ENCODE data around the gene PPA2. TPM values are rescaled to one million over a fixed set of nuclear protein-coding genes. Genes with fewer than 3 reads are reported as not detected.
"Not testable (repeated sequence)": the region's sequence is repeated elsewhere in the genome, so short reads cannot be mapped to it uniquely, and the experiment has no call there.

PPA2 gene
- 10 to 100 TPM in 11 of 12 donors, not detected in 1; 44.1 to 71.5 (median 57.7) TPM for polyA plus RNA-seq (ENCODE audit: insufficient read length in 12 of 12)
- long read RNA-seq, donor 1, transcript PPA2-201 (12 exons, 1,684 nt): major isoform, 52 of 60 reads
- long read RNA-seq, donor 1, partial matches to known transcripts: 0 of 60 reads
- long read RNA-seq, donor 1, other reads (novel, unspliced or antisense): 0 of 60 reads
- long read RNA-seq, donor 2, transcript PPA2-201 (12 exons, 1,684 nt): major isoform, 20 of 31 reads
- long read RNA-seq, donor 2, partial matches to known transcripts: 0 of 31 reads
- long read RNA-seq, donor 2, other reads (novel, unspliced or antisense): 0 of 31 reads
- long read RNA-seq, donor 3, transcript PPA2-201 (12 exons, 1,684 nt): major isoform, 10 of 16 reads
- long read RNA-seq, donor 3, partial matches to known transcripts: 0 of 16 reads
- long read RNA-seq, donor 3, other reads (novel, unspliced or antisense): 0 of 16 reads
- long read RNA-seq, donor 4, transcript PPA2-201 (12 exons, 1,684 nt): major isoform, 8 of 12 reads
- long read RNA-seq, donor 4, partial matches to known transcripts: 0 of 12 reads
- long read RNA-seq, donor 4, other reads (novel, unspliced or antisense): 0 of 12 reads
- long read RNA-seq, donor 5, transcript PPA2-201 (12 exons, 1,684 nt): major isoform, 19 of 39 reads
- long read RNA-seq, donor 5, transcript PPA2-202 (11 exons, 1,414 nt): minor isoform, 7 of 39 reads
- long read RNA-seq, donor 5, partial matches to known transcripts: 8 of 39 reads
- long read RNA-seq, donor 5, other reads (novel, unspliced or antisense): 0 of 39 reads
- long read RNA-seq, donor 6, transcript PPA2-201 (12 exons, 1,684 nt): major isoform, 12 of 17 reads
- long read RNA-seq, donor 6, partial matches to known transcripts: 0 of 17 reads
- long read RNA-seq, donor 6, other reads (novel, unspliced or antisense): 0 of 17 reads
- long read RNA-seq, donor 7, transcript PPA2-201 (12 exons, 1,684 nt): major isoform, 8 of 17 reads
- long read RNA-seq, donor 7, partial matches to known transcripts: 0 of 17 reads
- long read RNA-seq, donor 7, other reads (novel, unspliced or antisense): 5 of 17 reads
- long read RNA-seq, donor 8, transcript PPA2-201 (12 exons, 1,684 nt): major isoform, 19 of 25 reads
- long read RNA-seq, donor 8, partial matches to known transcripts: 0 of 25 reads
- long read RNA-seq, donor 8, other reads (novel, unspliced or antisense): 0 of 25 reads
- long read RNA-seq, donor 9, transcript PPA2-201 (12 exons, 1,684 nt): major isoform, 12 of 19 reads
- long read RNA-seq, donor 9, partial matches to known transcripts: 0 of 19 reads
- long read RNA-seq, donor 9, other reads (novel, unspliced or antisense): 0 of 19 reads
- long read RNA-seq, donor 10, transcript PPA2-201 (12 exons, 1,684 nt): major isoform, 16 of 21 reads
- long read RNA-seq, donor 10, partial matches to known transcripts: 0 of 21 reads
- long read RNA-seq, donor 10, other reads (novel, unspliced or antisense): 0 of 21 reads
- long read RNA-seq, donor 11, transcript PPA2-202 (11 exons, 1,414 nt): minor isoform, 5 of 26 reads
- long read RNA-seq, donor 11, transcript PPA2-201 (12 exons, 1,684 nt): major isoform, 16 of 26 reads
- long read RNA-seq, donor 11, partial matches to known transcripts: 0 of 26 reads
- long read RNA-seq, donor 11, other reads (novel, unspliced or antisense): 0 of 26 reads

DNA sequence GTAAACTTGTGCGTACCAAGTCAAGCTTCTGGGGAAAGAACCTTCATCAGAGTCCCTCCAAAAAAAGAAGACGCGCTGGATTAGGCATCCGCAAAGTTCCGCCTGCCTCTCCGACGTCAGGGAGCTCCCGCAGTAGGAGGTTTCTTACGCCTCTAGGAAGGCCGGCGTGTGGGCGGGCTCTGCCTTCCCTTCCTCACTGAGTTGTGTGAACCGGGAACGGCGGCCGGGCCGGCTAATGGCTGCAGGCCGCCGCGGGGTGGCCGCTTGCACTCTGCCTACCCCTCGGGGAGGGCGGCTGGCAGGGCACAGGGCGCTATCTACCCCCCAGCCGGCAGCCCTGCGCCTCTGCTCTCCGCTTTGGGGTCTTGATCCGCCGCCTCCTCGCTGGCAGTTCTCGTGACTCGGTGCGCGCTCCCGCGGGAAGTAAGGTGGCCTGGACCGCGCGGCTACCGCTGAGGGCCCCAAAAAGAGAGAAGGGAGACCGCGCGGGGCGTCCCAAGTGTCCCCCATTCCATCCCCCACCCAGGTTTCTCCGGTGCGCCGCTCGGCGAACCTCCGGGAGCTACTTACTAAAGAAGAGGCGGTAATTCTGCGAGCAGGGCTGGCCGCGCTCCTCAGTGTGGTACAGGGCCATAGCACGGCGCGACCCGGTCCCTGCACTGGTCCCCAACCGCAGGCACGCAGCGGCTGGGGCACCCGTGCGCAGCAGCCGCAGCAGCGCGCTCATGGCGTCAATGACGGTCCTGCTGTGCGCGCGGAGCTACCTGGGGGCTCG lies at the start of gene PPA2:
Gene PPA2 (minus strand): TSS at position 739 of the 775 bp plus-strand sequence. CDS start 12 bp downstream, at position 727.
- DNase-seq: peak; percentile 89

DNA sequence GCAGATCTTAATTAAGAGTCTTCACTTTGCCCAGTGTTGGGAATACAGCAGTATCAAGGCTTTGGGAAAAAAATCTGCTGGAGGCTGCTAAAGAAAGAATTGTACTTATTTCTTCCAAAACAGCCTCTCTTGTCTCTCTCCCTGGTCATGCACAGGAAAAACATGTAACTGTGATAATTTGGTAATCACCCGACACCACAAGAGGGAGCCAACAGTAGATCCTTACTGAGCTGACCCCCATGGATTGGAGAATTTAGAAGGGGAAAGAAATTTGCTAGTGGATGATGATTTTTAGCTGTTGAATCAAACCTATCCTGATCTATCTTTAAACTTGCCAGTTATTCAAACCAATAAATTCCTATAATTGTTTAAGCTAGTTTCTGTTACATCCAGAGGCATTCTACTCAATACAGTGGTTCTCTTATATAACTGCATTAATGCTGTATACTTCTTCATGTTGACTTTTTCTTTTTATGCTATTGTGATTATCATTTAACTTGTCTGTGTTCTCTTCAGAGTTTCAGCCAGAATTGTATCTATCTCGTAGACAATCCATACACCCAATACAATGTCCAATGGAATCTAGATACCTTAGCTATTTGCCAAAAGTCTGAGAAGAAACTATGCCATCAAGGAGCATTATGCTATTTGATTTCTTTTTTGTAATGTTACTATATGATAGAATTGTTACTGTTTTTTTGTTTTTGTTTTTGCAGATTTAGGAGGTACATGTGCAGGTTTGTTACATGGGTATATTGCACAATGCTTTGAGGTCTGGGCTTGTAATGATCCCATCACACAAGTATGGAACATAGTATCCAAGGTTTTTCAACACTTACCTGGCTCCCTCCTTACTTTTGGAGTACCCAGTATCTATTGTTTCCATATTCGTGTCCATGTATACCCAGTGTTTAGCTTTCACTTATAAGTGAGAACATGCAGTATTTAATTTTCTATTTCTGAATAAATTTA lies 47.2 kb upstream of the PPA2 start:
- peak; percentile 20 for DNase-seq

DNA sequence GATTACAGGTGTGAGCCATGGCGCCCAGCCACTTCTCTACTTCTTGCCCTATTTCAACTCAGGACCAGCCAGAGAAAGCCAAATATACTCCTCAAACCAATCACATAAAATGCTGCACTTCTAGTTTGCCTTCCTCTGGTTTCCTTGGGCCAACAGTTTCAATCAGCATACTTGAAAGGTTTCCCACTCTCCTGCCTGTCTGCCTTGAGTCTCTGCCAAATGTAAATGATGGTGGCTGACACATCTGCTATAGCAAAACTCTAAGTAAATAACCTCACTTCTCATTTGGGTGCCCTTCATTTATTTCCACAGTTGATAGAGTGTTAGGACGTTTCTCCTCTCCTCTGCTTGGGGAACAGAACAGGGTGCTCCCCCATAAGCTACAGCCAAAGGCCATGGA lies 36.4 kb upstream of the PPA2 start:
- DNase-seq: no peak

DNA sequence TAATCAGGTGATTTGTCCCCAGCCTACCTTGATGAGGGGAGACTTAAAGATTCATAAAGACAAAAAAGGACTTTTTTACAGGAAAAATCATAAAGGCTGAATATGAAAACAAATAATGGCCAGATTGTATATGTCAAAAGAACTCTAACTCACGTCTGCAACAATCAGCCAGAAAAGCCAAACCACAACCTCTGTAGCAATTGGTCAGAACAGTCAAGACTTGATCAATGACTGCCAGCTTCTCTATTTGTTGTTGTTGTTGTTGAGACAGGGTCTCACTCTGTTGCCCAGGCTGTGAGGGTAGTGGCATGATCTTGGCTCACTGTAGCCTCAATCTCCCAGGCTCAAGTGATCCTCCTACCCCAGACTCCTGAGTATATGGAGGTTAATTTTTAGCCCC lies 35.9 kb upstream of the PPA2 start:
- no peak for DNase-seq

DNA sequence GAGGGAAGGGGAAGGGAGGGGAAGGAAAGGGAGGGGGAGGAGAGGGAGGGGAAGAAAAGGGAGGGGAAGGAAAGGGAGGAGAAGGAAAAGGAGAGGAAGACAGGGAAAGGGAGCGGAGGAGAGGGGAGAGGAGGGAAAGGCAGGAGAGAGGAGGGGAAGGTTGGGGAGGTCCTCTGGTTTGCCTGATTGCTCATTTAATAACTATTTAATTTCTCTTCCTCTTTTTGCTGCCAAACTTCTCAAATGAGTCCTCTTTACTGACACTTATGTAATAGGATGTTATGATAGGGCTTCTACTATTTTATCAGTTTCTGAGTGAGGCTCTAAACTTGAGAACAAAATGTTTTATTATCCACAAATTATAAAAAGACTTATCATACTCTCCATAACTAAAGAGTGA lies 35.4 kb upstream of the PPA2 start:
- no peak for DNase-seq

DNA sequence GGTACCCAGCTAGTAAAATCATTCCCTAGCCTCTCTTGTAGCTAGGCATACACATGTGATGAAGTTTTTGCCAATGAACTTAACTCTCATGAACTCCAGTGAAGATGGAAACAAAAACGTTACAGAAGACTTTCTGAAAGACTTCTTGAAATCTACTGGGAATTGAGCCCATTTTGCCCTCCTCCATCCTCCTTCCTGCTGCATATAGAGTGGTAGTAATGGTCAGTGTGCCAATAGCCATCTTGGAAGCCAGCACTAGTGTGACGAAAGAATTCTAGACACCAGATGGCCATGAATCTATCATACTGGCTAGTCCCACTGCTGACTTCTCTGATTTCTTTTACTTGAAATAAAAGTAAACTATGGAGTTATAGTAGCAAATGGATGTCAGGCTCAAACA lies 30.9 kb upstream of the PPA2 start:
- DNase-seq: no peak

DNA sequence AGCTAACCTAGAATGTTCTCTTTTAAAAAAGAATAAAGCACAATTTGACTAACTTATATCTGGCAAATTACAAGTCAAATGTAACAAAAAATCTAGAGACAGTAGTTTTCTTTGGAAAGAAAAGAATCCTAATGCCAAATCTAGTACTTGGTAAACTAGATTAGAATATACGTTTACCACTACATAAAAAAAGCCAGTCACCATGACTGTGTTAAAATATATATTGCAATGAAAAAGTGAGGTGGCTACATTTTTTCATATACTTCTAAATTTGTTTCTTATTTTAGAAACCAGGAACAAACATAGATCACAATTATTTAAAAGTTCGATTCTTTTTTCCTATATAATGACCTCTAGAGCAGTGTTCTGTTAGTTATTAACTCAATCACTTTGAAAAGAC lies 29.6 kb upstream of the PPA2 start:
- DNase-seq: no peak

DNA sequence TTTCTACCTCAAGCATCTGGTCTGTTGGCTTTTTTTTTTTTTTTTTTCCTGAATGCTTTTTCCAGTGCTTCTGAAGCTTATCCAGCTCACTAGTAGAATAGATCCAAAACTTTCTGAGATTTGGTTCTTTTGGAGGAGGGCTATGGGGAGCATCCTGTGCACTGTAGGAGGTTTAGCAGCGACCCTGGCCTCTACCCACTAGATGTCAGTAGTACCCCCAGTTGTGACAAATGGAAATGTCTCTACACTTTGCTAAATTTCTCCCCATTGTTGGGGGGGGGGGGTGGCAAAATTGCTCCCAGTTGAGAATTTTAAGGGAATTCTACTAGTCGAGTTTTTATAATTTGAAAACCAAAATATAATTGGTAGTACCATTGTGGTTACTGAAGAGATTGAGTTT lies 23.0 kb upstream of the PPA2 start:
- DNase-seq: no peak

DNA sequence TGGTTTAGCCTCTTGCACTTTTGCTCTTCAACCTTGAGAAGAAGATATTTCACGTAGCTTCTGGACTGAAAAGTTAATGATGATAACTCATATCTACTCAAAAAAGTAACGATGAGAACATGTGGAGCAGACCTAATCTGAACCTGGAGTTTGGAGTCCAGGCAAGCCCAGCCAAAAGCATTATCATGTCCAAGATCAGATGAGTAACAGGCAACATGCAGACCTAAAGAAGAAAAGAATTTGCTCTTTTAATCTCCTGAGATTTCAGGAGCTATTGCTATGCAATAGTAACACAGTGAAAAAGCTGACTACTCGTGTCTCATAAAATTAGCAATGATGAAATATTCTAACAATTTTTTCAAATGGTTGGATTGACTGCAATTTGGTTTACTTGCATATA lies 21.8 kb upstream of the PPA2 start:
- no peak for DNase-seq

DNA sequence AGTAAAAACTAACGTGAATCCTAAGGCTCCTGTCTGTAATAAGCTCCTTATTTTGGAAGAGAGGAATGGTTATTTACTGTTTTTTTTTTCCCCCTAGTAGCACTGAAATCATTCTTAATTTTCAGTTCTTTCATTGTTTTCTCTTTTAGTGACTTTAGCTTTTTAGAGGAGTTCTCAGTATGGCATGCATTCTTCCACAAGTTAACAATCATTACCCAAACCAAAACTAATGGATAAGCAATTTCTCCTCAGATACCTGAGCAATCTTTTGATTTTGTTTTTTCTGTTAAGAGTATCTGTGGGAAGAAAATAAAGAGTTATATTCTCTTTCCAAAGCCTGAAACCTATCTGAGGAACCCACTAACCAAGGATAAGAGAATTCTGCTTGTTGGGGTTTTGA lies 16.7 kb upstream of the PPA2 start:
- DNase-seq: no peak

DNA sequence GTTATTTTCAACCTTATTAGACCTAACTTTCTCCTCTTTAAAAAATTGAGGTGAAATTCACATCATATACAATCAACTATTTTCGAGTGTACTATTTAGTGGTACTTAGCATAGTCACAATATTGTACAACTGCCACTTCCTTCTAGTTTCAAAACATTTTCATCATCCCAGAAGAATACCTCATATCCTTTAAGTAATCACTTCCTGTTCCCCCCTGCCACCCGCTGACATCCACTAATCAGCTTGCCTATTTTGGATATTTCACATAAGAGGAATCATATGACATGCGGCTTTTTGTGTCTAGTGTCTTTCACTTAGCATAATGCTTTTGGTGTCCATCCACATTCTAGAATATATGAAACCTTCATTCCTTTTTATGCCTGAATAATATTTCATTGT lies 10.0 kb upstream of the PPA2 start:
- DNase-seq: no peak

DNA sequence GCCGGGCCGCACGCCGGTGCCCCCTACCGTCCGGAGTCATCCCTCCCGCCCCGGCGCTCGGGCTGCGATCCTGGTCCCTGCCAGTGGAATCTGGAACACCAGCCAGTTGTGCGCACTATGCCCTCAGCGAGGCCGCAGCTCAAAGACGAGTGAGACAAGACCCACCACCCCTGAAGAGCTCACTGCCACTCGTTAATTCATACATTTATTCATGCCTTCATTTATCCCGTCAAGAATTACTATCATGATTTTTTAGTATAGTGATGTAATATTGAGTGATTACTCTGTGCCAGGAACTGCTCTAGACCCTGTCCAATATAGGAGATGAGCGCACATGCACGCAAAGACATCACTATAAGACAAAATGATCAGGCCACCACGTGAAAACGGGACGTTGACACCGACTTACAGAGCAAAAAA lies 247 bp upstream of the PPA2 start:
- peak; percentile 90 for DNase-seq

DNA sequence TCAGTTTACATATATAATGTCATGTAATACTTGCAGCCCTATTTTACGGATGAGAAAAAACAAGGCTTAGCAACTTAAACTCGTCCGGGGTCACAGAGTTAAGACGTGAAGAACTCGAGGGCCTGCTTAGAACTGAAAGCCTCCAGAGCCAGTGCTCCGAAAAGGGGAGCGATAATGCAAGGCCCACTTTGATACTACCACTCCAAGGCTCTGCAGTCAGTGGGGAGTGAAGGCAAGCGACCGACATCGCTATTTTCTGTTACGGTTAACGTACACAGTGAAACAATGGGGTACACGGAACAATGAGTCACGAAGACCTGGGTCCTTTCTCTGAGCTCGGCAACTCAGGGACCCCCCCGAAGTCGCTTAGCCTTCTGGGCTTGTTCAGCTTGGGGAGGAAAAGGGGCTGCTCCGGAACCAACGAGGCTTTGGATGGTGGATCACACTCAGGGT lies 965 bp downstream of the PPA2 start:
- no peak for DNase-seq

DNA sequence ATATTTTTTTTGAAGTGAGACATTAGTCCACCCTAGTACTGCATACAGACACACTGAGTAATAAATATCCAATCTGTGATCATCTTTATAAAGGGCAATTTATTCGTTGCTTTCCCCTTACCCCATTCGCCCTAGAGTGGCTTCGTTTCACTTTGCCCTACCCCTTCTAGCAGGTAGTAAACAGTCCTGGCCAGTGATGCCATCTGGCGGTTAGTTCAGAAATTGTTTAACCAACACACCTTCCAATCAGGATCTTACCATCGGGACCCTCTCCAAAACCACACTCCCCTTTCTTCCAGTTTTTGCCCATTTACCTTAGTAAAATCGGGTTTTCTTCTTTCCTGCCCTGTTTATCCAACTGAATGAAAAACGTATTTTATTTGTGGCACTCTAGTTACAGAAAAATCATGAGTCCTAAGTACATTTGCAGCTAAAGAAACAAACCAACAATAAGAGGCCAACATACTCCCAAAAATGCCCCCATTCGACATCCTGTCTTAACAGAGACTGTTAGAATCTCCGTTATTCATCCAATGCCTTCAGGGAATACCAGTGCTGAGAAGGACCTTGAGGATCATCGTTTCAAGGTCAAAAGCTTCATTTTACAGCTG lies 2.2 kb downstream of the PPA2 start:
- peak; percentile 85 for DNase-seq

DNA sequence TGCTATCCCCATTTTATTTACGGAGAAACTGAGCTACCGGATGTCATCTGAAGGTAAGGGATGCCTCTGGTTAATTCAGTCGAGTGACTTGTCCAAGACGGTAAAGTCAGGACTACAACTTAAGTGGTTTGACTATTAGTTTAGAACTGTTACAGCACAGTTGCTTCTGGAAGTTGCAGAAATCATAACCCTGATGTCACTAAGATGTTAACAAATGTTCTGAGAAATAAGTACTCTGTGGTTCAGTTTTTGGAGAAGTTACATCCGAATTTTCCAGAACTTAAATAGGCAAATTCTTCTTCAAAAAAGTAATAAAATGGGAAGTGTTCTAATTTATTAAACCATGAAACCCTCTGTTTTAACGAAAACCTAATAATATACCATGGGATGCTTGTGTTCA lies 3.1 kb downstream of the PPA2 start:
- no peak for DNase-seq

DNA sequence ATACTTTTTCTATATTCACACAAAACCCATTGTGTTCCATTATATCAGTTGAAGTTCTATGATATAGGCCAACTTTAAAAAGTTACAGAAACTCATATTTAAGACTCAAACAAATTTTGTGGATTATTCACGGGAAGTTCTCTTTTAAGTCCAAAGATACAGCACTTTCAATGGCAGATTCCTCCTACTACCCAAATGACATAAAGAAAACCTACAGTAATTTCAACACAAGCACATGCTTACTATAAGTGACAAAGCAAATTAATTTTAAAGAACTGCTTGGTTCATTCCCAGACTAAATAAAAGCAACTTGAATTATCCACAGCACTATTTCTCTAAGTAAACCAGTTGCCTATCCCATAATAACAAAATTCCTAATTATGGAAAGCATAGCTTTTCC lies 4.1 kb downstream of the PPA2 start:
- no peak for DNase-seq

DNA sequence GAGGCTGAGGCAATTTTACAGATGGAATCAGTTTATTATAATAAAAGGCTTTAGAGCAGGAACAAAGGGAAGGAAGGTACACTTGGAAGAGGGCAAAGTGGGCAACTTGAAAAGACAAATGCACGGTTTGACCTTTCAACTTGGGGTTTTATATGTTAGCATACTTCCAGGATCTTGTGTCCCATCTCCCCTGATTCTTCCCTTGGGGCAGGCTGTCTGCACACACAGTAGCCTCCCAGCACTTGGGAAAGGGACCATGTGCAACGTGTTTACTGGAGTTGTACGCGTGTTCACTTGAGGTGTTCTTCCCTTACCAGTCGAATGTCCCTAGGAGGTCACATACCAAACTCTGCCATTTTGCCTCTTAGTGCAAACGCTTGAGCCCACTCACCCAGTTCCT lies 7.3 kb downstream of the PPA2 start:
- DNase-seq: no peak

DNA sequence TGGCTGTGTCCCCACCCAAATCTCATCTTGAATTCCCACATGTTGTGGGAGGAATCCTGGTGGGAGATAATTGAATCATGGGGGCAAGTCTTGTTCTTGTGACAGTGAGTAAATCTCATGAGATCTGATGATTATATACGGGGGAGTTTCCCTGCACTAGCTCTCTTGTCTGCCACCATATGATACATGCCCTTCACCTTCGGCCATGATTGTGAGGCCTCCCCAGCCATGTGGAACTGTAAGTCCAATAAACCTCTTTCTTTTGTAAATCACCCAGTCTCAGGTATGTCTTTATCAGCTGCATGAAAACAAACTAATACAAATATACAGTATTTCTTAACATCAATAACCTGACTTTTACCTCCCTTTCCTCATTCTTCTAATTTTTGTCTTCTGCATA lies 9.3 kb downstream of the PPA2 start:
- DNase-seq: not testable (repeated sequence)

DNA sequence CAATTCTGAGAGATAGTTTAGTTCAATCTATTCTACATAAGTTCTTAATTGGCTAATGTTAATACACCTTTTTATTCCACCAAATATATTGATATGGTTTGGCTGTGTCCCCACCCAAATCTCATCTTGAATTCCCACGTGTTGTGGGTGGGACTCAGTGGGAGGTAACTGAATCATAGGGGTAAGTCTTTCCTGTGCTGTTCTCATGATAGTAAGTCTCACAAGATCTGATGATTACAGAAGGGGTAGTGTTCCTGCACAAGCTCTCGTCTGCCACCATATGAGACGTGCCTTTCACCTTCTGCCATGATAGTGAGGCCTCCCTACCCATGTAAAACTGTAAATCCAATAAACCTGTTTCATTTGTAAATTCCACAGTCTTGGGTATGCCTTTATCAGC lies 11.3 kb downstream of the PPA2 start:
- DNase-seq: no peak

Data from muscle of arm (tissue), 14 donors.